GM21367 (cell line): ENCODE data around the gene RABL6.

Experiments used
- ATAC-seq: cut with Tn5 transposase; IDR thresholded peaks from one replicate; pipeline ENCODE4 v1.9.1; 2021; ENCODE audit not compliant: unreplicated experiment

RABL6 gene

GRCh38 chr9:136845465-136846260, 37.9 kb downstream of the RABL6 start:
- no peak for ATAC-seq

GRCh38 chr9:136846376-136847087, 38.8 kb downstream of the RABL6 start:
- ATAC-seq, result no peak

GRCh38 chr9:136847088-136847825, 39.5 kb downstream of the RABL6 start:
- ATAC-seq, result no peak

GRCh38 chr9:136847826-136848392, 40.2 kb downstream of the RABL6 start:
- no peak for ATAC-seq

- peak; percentile 1 for ATAC-seq
Observed at GRCh38 chr9:136848393-136849037, 40.8 kb downstream of the RABL6 start.

- ATAC-seq, result peak; percentile 72
Observed at GRCh38 chr9:136849038-136849959, 41.6 kb downstream of the RABL6 start, which contains the start of gene PHPT1. PHPT1 (plus strand) TSS chr9:136849409; CDS start chr9:136849431, 22 bp downstream.

- ATAC-seq, result no peak
Observed at GRCh38 chr9:136849960-136850865, 42.5 kb downstream of the RABL6 start.

GRCh38 chr9:136850866-136851775, 43.4 kb downstream of the RABL6 start:
- no peak for ATAC-seq

- no peak for ATAC-seq
Observed at GRCh38 chr9:136851941-136852663, 44.4 kb downstream of the RABL6 start, which contains the start of gene MAMDC4. MAMDC4 (plus strand) TSS chr9:136852346; CDS start chr9:136852417, 71 bp downstream.

- ATAC-seq, result no peak
Observed at GRCh38 chr9:136852664-136853595, 45.2 kb downstream of the RABL6 start.

- ATAC-seq, result no peak
Observed at GRCh38 chr9:136853596-136854112, 45.9 kb downstream of the RABL6 start.

- no peak for ATAC-seq
Observed at GRCh38 chr9:136854113-136854841, 46.5 kb downstream of the RABL6 start.

- ATAC-seq, result no peak
Observed at GRCh38 chr9:136854842-136855460, 47.2 kb downstream of the RABL6 start.

GRCh38 chr9:136855461-136856078, 47.8 kb downstream of the RABL6 start:
- no peak for ATAC-seq
